HepG2 (cell line): ENCODE results near the gene TMEM53. TPM values are rescaled to one million over a fixed set of nuclear protein-coding genes. Genes with fewer than 3 reads are reported as not detected.

ENCODE experiments used
- ATAC-seq: fragments of 200-7000 bp; cut with Tn5 transposase; 3 replicates; pipeline ENCODE4 v1.9.1; 2020; ENCODE audit warnings: mild to moderate bottlenecking, moderate library complexity
- BruUV-seq: library from RNA; stranded (reverse); fragments of 400-500 nt; replicated peaks from 2 replicates; lab custom pipeline; 2021; lab: Mats Ljungman, UMichigan
- CTCF ChIA-PET: fragments of 300-600 bp; formaldehyde crosslinking; extraction: SDS; loops from one replicate; lab custom pipeline; 2021; ENCODE audit warnings: low total read pairs, inconsistent platforms, low intra/inter-chr PET ratio; lab: Yijun Ruan, JAX
- POLR2A ChIA-PET: fragments of 350-600 bp; sonication (Branson Sonifier 250); formaldehyde crosslinking; loops from one replicate; lab custom pipeline; 2020; ENCODE audit warnings: antibody characterized with exemption, inconsistent platforms; lab: Yijun Ruan, JAX
- DNase-seq: peaks from one replicate; pipeline ENCODE4 v3.0.0-alpha.2; 2015; ENCODE audit warnings: low spot score
- FAIRE-seq: peaks from 3 replicates; lab custom pipeline; 2011; peaks lifted over from hg19 to GRCh38; lab: Jason Lieb, UNC
- H2AFZ ChIP-seq: one replicate; pipeline ENCODE4 v1.6.1; 2011; ENCODE audit warnings: low read length, inconsistent platforms
- H3K27ac ChIP-seq: fragments of 300-600 bp; 3 replicates; pipeline ENCODE4 v1.8.0; 2011; ENCODE audit warnings: mixed run types, mild to moderate bottlenecking, mixed read lengths, low read length, inconsistent platforms; ENCODE audit not compliant: insufficient read depth; ENCODE audit errors: extremely low read length
- H3K27me3 ChIP-seq, 2 experiments: fragments of 200-600 bp in 1 of 2; 2 replicates in 1 of 2; 3 replicates in 1 of 2; pipeline versions ENCODE4 v1.6.0 to v1.8.0; 2011; ENCODE audit warnings: low read length in 2 of 2, mild to moderate bottlenecking in 2 of 2, moderate library complexity in 2 of 2, inconsistent platforms in 1 of 2; ENCODE audit not compliant: insufficient read depth in 2 of 2, control insufficient read depth in 1 of 2
- H3K36me3 ChIP-seq, 2 experiments: fragments of 200-600 bp in 1 of 2; replicated peaks in 1 of 2; 2 replicates in 1 of 2; 3 replicates in 1 of 2; pipeline versions ENCODE4 v1.5.1 to v1.8.0; 2011; ENCODE audit warnings: low read length in 2 of 2, inconsistent platforms in 1 of 2; ENCODE audit not compliant: insufficient read depth in 2 of 2, control insufficient read depth in 1 of 2
- H3K4me1 ChIP-seq: 2 replicates; pipeline ENCODE4 v1.5.1; 2012; ENCODE audit warnings: low read length, inconsistent platforms; ENCODE audit not compliant: insufficient read depth
- H3K4me2 ChIP-seq: 2 replicates; pipeline ENCODE4 v1.6.0; 2011; ENCODE audit warnings: low read depth, low read length, inconsistent platforms
- H3K4me3 ChIP-seq, 3 experiments: fragments of 200-600 bp in 1 of 3; sonication (generic), shearing (Covaris generic) in 1 of 3; replicated peaks in 1 of 3; 2 replicates each; pipeline ENCODE4 v1.5.1; 2011 to 2016; ENCODE audit warnings: low read length in 3 of 3, inconsistent platforms in 2 of 3, low read depth in 2 of 3, mild to moderate bottlenecking in 2 of 3, control low read depth in 1 of 3, mixed read lengths in 1 of 3; ENCODE audit not compliant: insufficient read depth in 1 of 3
- H3K79me2 ChIP-seq: one replicate; pipeline ENCODE4 v1.6.1; 2011; ENCODE audit warnings: low read length, inconsistent platforms; ENCODE audit not compliant: insufficient read depth
- H3K9ac ChIP-seq: 2 replicates; pipeline ENCODE4 v1.6.0; 2011; ENCODE audit warnings: mild to moderate bottlenecking, low read depth, low read length, inconsistent platforms; ENCODE audit not compliant: insufficient read depth
- H3K9me3 ChIP-seq: 2 replicates; pipeline ENCODE4 v1.5.1; 2012; ENCODE audit warnings: mild to moderate bottlenecking, low read length
- H4K20me1 ChIP-seq: 2 replicates; pipeline ENCODE4 v1.6.0; 2011; ENCODE audit warnings: inconsistent platforms, mild to moderate bottlenecking, low read length, moderate library complexity; ENCODE audit not compliant: insufficient read depth
- BCLAF1 ChIP-seq: fragments of 450-650 bp; IDR thresholded peaks from 2 replicates; pipeline ENCODE4 v1.6.1; 2017; ENCODE audit warnings: mild to moderate bottlenecking
- GTF3A ChIP-seq: sonication (generic); formaldehyde crosslinking; conservative IDR thresholded peaks from 2 replicates; pipeline ENCODE4 v1.4.0; 2020; ENCODE audit warnings: mild to moderate bottlenecking, missing genetic modification reagents
- HMG20A ChIP-seq: IDR thresholded peaks from 2 replicates; pipeline ENCODE4 v1.6.1; 2016; ENCODE audit warnings: borderline replicate concordance
- JDP2 ChIP-seq: sonication (generic); formaldehyde crosslinking; IDR thresholded peaks from 2 replicates; pipeline ENCODE4 v1.8.1; 2022; ENCODE audit warnings: missing genetic modification reagents, borderline replicate concordance
- MXI1 ChIP-seq: IDR thresholded peaks from 3 replicates; pipeline ENCODE4 v1.6.1; 2012; ENCODE audit warnings: low read depth, low read length, inconsistent platforms, borderline replicate concordance
- POLR2A ChIP-seq, 2 experiments: IDR thresholded peaks; 2 replicates each; pipeline ENCODE4 v1.6.1; 2011; ENCODE audit warnings: low read depth in 2 of 2, low read length in 2 of 2, mild to moderate bottlenecking in 1 of 2, moderate library complexity in 1 of 2; ENCODE audit not compliant: insufficient read depth in 1 of 2
- RXRA ChIP-seq: sonication (generic); formaldehyde crosslinking; IDR thresholded peaks from 2 replicates; pipeline ENCODE4 v1.5.1; 2020; ENCODE audit warnings: missing genetic modification reagents
- RXRB ChIP-seq: IDR thresholded peaks from 2 replicates; pipeline ENCODE4 v1.6.1; 2016; ENCODE audit warnings: borderline replicate concordance, missing genetic modification reagents, missing compliant biosample characterization
- THAP8 ChIP-seq: sonication (generic); formaldehyde crosslinking; IDR thresholded peaks from 2 replicates; pipeline ENCODE4 v1.5.1; 2020; ENCODE audit warnings: missing genetic modification reagents, mild to moderate bottlenecking, borderline replicate concordance
- ZBTB34 ChIP-seq: sonication (generic); formaldehyde crosslinking; IDR thresholded peaks from 2 replicates; pipeline ENCODE4 v1.8.0; 2022; ENCODE audit warnings: mild to moderate bottlenecking, missing genetic modification reagents
- ZNF343 ChIP-seq: sonication (generic); formaldehyde crosslinking; IDR thresholded peaks from 2 replicates; pipeline ENCODE4 v1.4.0; 2020; ENCODE audit warnings: mild to moderate bottlenecking, missing genetic modification reagents
- ZNF512B ChIP-seq: sonication (generic); formaldehyde crosslinking; IDR thresholded peaks from 2 replicates; pipeline ENCODE4 v1.5.1; 2020; ENCODE audit warnings: missing genetic modification reagents, mild to moderate bottlenecking, borderline replicate concordance
- ZNF678 ChIP-seq: sonication (generic); formaldehyde crosslinking; IDR thresholded peaks from 2 replicates; pipeline ENCODE4 v1.4.0; 2020; ENCODE audit warnings: mild to moderate bottlenecking, missing genetic modification reagents
- ZNF740 ChIP-seq: sonication (generic); formaldehyde crosslinking; IDR thresholded peaks from 2 replicates; pipeline ENCODE4 v1.4.0; 2020; ENCODE audit warnings: missing genetic modification reagents
- WGBS: methylation state at CpG from one replicate; pipeline ENCODE4 v1.1.6; 2017; ENCODE audit warnings: low lambda C conversion rate; 5-methylcytosine and 5-hydroxymethylcytosine counted together
- in situ Hi-C: cut with HindIII; loops from 2 replicates; pipeline ENCODE4 v1.10.0; 2017; ENCODE audit warnings: low pct_unique_long_range_greater_than_20kb; ENCODE audit not compliant: extremely low pct_ligation_motif_present
- intact Hi-C: fragments of 100-400 bp; cut with micrococcal nuclease; formaldehyde crosslinking; loops from one replicate; pipeline ENCODE4 v1.10.0; 2022; ENCODE audit not compliant: unreplicated experiment
- polyA plus RNA-seq, 8 experiments: library from polyadenylated mRNA; depleted of rRNA in 3 of 8; stranded (reverse) in 7 of 8; unstranded in 1 of 8; fragments of >200 nt; fragmentation: Illumina TruSeq in 4 of 8; extraction: Trizol in 4 of 8; gene quantifications; 2 replicates each; pipeline versions ENCODE4 v1.2.1 to v1.2.3, GENCODE V29; 2011 to 2016; ENCODE audit warnings: low read depth in 4 of 8, missing spikeins in 1 of 8, mixed read lengths in 1 of 8; ENCODE audit not compliant: insufficient read depth in 1 of 8
- total RNA-seq, 5 experiments: library from RNA; depleted of rRNA; stranded (reverse); fragments of >200 nt; fragmentation: Illumina TruSeq; extraction: Trizol; gene quantifications; 2 replicates each; pipeline ENCODE4 v1.2.3, GENCODE V29; 2016; ENCODE audit warnings: low read depth in 1 of 5

TMEM53 gene
- total and polyA plus RNA-seq, 2 of the 13 experiments (the other 11 are each of a cell fraction or from before 2014, with no cell fraction given) = 12.6 to 20.2 TPM

- TF ChIP-seq RXRB (CRISPR knock-in tag) = no peak
- TF ChIP-seq ZNF343 (CRISPR knock-in tag) = no peak
These were observed 60.3 kb downstream of the TMEM53 start (continued) for GRCh38 chr1:44613941-44614340.

GRCh38 chr1:44611866-44612265 is 62.4 kb downstream of the TMEM53 start:
- no peak overlapping the region for H3K27ac ChIP-seq
- no peak for ATAC-seq
- H3K36me3 ChIP-seq = peaks cover 0 to 5% of the 10 kb centered on the region in 2 experiments; a peak in 2 of 5 replicates
- intact Hi-C loops = no loop called here
- 54% methylated on average over 4 of the region's 4 CpGs for WGBS
- ChIA-PET CTCF (no interaction called here), POLR2A (interaction anchor here (1.7 kb wide), 1 partner anchor 20 kb away, joined by 6 read pairs; no protein-coding TSS in a partner anchor)
- no peak overlapping the region for H3K4me3 ChIP-seq
- FAIRE-seq = no peak
- peaks cover 6% of the 10 kb centered on the region; the same call in 1 of the 2 replicates for H4K20me1 ChIP-seq
- in situ Hi-C loops = no loop called here
- no TSS peak for BruUV-seq
- H3K9me3 ChIP-seq = no peaks in the 10 kb centered on the region
- H3K27me3 ChIP-seq = peaks cover 0 to 17% of the 10 kb centered on the region in 2 experiments; a peak in 2 of 5 replicates
- H2AFZ ChIP-seq = no peak overlapping the region
- no peak for DNase-seq
- no peak overlapping the region for H3K9ac ChIP-seq
- no peak overlapping the region for H3K4me2 ChIP-seq
- H3K4me1 ChIP-seq = peaks cover 5% of the 10 kb centered on the region; the same call in 1 of the 2 replicates
- H3K79me2 ChIP-seq = no peaks in the 10 kb centered on the region
- TF ChIP-seq POLR2A (IDR thresholded peaks at IDR 0.05; ENCODE audit: insufficient read depth in 1 of 2, low read depth in 2 of 2, low read length in 2 of 2) = no peak
- no peak for TF ChIP-seq ZNF512B (CRISPR knock-in tag)
- no peak for TF ChIP-seq BCLAF1
- no peak for TF ChIP-seq HMG20A (CRISPR knock-in tag)
- TF ChIP-seq THAP8 (CRISPR knock-in tag) = no peak
- TF ChIP-seq RXRA (CRISPR knock-in tag) = no peak
- TF ChIP-seq ZNF678 = no peak
- TF ChIP-seq MXI1 = no peak
- no peak for TF ChIP-seq GTF3A (CRISPR knock-in tag)
- TF ChIP-seq JDP2 (CRISPR knock-in tag) = no peak
- TF ChIP-seq ZNF740 (CRISPR knock-in tag) = no peak
- TF ChIP-seq ZBTB34 (CRISPR knock-in tag) = no peak
